Measurements from ENCODE around the gene CCDC184.
"Not testable (repeated sequence)": the region's sequence is repeated elsewhere in the genome, so short reads cannot be mapped to it uniquely, and the experiment has no call there.

CCDC184 gene

GRCh38 chr12:48216785-48217184 is 33.3 kb downstream of the CCDC184 start:
- Mint-ChIP-seq H3K4me1 (ENCODE audit: low read depth) (peaks cover 4% of the 10 kb centered on the region), H3K4me3 (no peak overlapping the region), H3K27ac (no peak overlapping the region), H3K9me3 (no peaks in the 10 kb centered on the region), H3K36me3 (ENCODE audit: low read depth) (no peaks in the 10 kb centered on the region), H3K27me3 (peaks cover 21% of the 10 kb centered on the region)

GRCh38 chr12:48219631-48220030 is 36.2 kb downstream of the CCDC184 start:
- no peaks in the 10 kb centered on the region for H3K9me3 Mint-ChIP-seq
- no peaks in the 10 kb centered on the region for H3K36me3 Mint-ChIP-seq (ENCODE audit: low read depth)
- peaks cover 15% of the 10 kb centered on the region for H3K27me3 Mint-ChIP-seq
- no peak overlapping the region for H3K4me3 Mint-ChIP-seq
- no peaks in the 10 kb centered on the region for H3K4me1 Mint-ChIP-seq (ENCODE audit: low read depth)
- no peak overlapping the region for H3K27ac Mint-ChIP-seq

GRCh38 chr12:48220701-48221100 is 37.3 kb downstream of the CCDC184 start:
- H3K9me3 Mint-ChIP-seq = no peaks in the 10 kb centered on the region
- no peak overlapping the region for H3K27ac Mint-ChIP-seq
- no peaks in the 10 kb centered on the region for H3K4me1 Mint-ChIP-seq (ENCODE audit: low read depth)
- H3K4me3 Mint-ChIP-seq = no peak overlapping the region
- no peaks in the 10 kb centered on the region for H3K36me3 Mint-ChIP-seq (ENCODE audit: low read depth)
- H3K27me3 Mint-ChIP-seq = peaks cover 16% of the 10 kb centered on the region

GRCh38 chr12:48221645-48222044 is 38.2 kb downstream of the CCDC184 start:
- Mint-ChIP-seq H3K4me1 (ENCODE audit: low read depth) (no peaks in the 10 kb centered on the region), H3K27ac (no peak overlapping the region), H3K27me3 (peaks cover 20% of the 10 kb centered on the region), H3K36me3 (ENCODE audit: low read depth) (no peaks in the 10 kb centered on the region), H3K4me3 (no peak overlapping the region), H3K9me3 (no peaks in the 10 kb centered on the region)

- Mint-ChIP-seq H3K9me3 (peaks cover 10% of the 10 kb centered on the region), H3K27me3 (peaks cover 28% of the 10 kb centered on the region)
- not testable (repeated sequence) for H3K36me3 Mint-ChIP-seq (ENCODE audit: low read depth); H3K27ac Mint-ChIP-seq; H3K4me3 Mint-ChIP-seq; H3K4me1 Mint-ChIP-seq (ENCODE audit: low read depth)
Measured at GRCh38 chr12:48224533-48224932, 41.1 kb downstream of the CCDC184 start.

- H3K4me1 Mint-ChIP-seq (ENCODE audit: low read depth); H3K36me3 Mint-ChIP-seq (ENCODE audit: low read depth); H3K4me3 Mint-ChIP-seq; H3K27ac Mint-ChIP-seq: not testable (repeated sequence)
- H3K27me3 Mint-ChIP-seq = peaks cover 27% of the 10 kb centered on the region
- peaks cover 14% of the 10 kb centered on the region for H3K9me3 Mint-ChIP-seq
Measured at GRCh38 chr12:48231169-48231958, 47.9 kb downstream of the CCDC184 start.
